Calu3 (cell line): ENCODE results near the gene LCN6. TPM values are rescaled to one million over a fixed set of nuclear protein-coding genes. Genes with fewer than 3 reads are reported as not detected.

Source experiments
- BruUV-seq: library from RNA; stranded (reverse); fragments of 400-500 nt; replicated peaks from 2 replicates; lab custom pipeline; 2021; lab: Mats Ljungman, UMichigan
- CTCF ChIA-PET: fragments of 300-600 bp; sonication (Branson Sonifier 250); formaldehyde crosslinking; loops from one replicate; lab custom pipeline; 2022; ENCODE audit warnings: antibody characterized with exemption; lab: Charles Lee
- DNase-seq: peaks from one replicate; pipeline ENCODE4 v3.0.0; 2022
- H3K27ac Mint-ChIP-seq: one replicate; pipeline ENCODE4 v1.8.0; 2022; ENCODE audit warnings: mixed read lengths; ENCODE audit not compliant: unreplicated experiment
- H3K27me3 Mint-ChIP-seq: one replicate; pipeline ENCODE4 v1.8.0; 2022; ENCODE audit warnings: mixed read lengths; ENCODE audit not compliant: unreplicated experiment
- H3K36me3 Mint-ChIP-seq: one replicate; pipeline ENCODE4 v1.8.0; 2022; ENCODE audit warnings: mild to moderate bottlenecking, moderate library complexity, mixed read lengths; ENCODE audit not compliant: insufficient read depth, unreplicated experiment
- H3K4me1 Mint-ChIP-seq: one replicate; pipeline ENCODE4 v1.8.0; 2022; ENCODE audit warnings: mild to moderate bottlenecking, low read depth, mixed read lengths; ENCODE audit not compliant: unreplicated experiment
- H3K4me3 Mint-ChIP-seq: one replicate; pipeline ENCODE4 v1.8.0; 2022; ENCODE audit warnings: mild to moderate bottlenecking, low read depth, moderate library complexity, mixed read lengths; ENCODE audit not compliant: unreplicated experiment
- H3K9me3 Mint-ChIP-seq: one replicate; pipeline ENCODE4 v1.8.0; 2022; ENCODE audit warnings: low read depth, mixed read lengths; ENCODE audit not compliant: unreplicated experiment
- intact Hi-C: fragments of 100-400 bp; cut with micrococcal nuclease; formaldehyde crosslinking; loops from one replicate; pipeline ENCODE4 v1.10.0; 2022; ENCODE audit not compliant: unreplicated experiment
- total RNA-seq: library from RNA; stranded (reverse); gene quantifications from 2 replicates; pipeline ENCODE4 v1.2.3, GENCODE V29; 2022
- TF ChIP-seq, protein P1 (sequence below): fragments of 200-600 bp; IDR thresholded peaks from one replicate; pipeline ENCODE4 v1.8.0; 2022; ENCODE audit warnings: antibody characterized with exemption; ENCODE audit not compliant: unreplicated experiment

The LCN6 gene
- total RNA-seq, 1 experiment from 2014 or later, result not detected

DNA sequence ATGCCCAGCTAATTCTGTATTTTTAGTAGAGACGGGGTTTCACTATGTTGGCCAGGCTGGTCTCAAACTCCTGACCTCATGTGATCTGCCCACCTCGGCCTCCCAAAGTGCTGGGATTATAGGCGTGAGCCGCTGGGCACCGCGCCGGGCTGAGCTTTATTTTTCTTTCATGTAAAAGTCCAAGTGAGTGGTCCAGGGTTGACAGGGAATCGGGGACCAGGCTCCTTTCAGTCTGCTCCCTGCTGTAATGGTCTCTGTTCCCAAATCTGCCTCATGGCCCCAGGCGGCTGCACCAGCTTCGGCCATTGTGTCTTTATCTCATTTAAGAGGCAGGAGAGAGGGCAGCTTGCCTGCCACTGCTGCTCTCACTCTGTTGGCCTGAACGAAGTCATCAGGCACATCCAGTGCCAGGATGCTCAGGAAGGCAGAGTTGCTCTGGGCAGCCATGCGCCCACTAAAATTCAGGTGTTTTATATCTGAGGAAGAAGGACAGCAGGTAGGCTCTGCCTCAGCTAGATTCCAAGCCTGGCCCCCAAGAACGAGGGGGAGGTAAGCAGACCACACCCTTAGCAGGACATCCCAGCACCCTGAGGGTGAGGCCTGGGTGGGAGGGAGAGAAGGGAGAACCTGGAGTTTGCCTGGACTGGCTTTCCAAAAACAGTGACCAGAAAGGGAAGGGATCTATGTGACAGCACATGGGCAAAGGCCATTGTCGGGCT lies 46.1 kb upstream of the LCN6 start:
- H3K4me1 Mint-ChIP-seq, result peaks cover 2% of the 10 kb centered on the region
- no peak overlapping the region for H3K4me3 Mint-ChIP-seq
- no peak overlapping the region for H3K27ac Mint-ChIP-seq
- peaks cover 12% of the 10 kb centered on the region for H3K27me3 Mint-ChIP-seq
- TF ChIP-seq, protein P1, sequence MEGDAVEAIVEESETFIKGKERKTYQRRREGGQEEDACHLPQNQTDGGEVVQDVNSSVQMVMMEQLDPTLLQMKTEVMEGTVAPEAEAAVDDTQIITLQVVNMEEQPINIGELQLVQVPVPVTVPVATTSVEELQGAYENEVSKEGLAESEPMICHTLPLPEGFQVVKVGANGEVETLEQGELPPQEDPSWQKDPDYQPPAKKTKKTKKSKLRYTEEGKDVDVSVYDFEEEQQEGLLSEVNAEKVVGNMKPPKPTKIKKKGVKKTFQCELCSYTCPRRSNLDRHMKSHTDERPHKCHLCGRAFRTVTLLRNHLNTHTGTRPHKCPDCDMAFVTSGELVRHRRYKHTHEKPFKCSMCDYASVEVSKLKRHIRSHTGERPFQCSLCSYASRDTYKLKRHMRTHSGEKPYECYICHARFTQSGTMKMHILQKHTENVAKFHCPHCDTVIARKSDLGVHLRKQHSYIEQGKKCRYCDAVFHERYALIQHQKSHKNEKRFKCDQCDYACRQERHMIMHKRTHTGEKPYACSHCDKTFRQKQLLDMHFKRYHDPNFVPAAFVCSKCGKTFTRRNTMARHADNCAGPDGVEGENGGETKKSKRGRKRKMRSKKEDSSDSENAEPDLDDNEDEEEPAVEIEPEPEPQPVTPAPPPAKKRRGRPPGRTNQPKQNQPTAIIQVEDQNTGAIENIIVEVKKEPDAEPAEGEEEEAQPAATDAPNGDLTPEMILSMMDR, result no peak
- BruUV-seq, result no TSS peak
- DNase-seq, result no peak
- CTCF ChIA-PET, result no interaction called here
- H3K36me3 Mint-ChIP-seq, result peaks cover 30% of the 10 kb centered on the region
- H3K9me3 Mint-ChIP-seq, result no peaks in the 10 kb centered on the region
- intact Hi-C loops, result no loop called here

DNA sequence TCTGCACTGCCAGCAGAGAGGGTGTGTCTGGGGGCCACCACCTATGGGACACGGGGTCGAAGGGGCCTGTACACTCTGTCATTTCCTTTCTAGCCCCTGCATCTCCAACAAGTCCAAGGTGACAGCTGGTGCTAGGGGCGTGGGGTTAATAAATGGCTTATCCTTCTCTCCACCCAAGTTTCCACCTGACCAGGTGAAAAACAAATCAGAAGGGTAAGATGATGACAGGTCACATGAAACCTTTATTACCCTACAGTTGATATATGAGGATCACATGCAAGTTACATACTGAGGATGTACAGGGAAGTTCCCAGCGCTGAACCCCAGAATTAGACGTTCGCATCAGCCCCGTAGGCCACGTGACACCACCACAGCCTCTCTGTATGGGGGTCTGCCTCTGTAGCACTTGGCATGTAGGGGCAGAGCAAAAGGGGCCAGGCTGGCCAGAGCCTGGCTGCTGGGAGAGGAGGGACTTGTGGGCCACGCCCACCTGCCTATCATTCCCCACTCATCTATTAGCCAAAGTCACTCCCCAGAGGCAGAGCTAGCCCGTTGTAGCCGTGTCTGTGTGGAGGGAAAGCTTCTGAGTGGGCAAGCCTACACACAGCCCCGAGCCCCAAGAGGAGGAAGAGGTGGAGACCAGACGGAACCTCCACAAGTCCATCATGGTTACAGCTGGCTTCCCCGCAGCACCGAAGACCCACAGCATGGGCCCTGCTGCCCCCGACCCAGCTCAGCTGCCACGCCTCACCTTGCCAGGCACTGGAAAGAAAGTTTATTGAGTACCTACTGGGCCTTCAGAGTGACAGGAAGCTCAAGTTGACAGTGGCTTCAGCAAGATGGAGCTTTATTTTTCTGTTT lies 45.0 kb upstream of the LCN6 start:
- Mint-ChIP-seq H3K4me3 (no peak overlapping the region), H3K4me1 (peaks cover 13% of the 10 kb centered on the region), H3K9me3 (no peaks in the 10 kb centered on the region), H3K27me3 (peaks cover 12% of the 10 kb centered on the region), H3K27ac (no peak overlapping the region), H3K36me3 (peaks cover 31% of the 10 kb centered on the region)
- TF ChIP-seq, protein P1, result no peak
- DNase-seq, result no peak
- intact Hi-C loops, result no loop called here
- CTCF ChIA-PET, result interaction anchor here (0.7 kb wide), 1 partner anchor 151 kb away, joined by 3 read pairs; the partner anchor contains the start of gene FBXW5
- BruUV-seq, result no TSS peak

DNA sequence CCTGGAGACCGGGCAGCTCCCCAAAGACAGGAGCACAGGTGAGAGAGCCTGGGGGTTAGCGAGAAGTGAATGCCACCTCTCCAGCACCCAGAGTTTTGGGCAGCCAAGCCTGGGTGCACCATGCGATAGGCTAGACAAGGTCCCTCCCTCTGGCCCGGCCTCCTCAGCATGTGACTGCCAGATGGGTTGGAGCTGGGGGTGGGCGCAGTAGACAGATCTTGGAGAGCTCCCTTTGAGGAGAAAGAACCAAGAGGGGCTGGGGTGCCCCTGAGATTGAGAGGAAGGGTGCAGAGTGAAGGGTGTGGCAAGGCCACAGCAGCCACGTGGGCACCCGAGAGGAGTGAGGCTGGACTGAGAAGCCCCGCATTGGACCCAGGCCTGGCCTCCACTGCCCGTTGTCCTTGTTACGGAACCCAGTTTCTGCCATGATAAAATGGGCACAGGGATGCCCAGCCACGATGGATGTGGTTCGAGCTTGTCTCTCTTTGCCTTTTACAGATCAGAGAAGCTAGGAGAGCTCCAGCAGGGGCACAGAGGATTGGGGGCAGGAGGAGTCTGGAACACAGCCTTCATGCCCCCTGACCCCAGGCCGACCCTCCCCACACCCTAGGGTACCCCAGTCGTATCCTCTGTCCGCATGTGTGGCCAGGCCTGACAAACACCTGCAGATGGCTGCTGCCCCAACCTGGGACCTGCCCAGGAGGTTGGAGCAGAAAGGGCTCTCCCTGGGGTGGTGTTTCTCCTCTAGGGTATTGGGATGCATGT lies 44.2 kb upstream of the LCN6 start:
- H3K36me3 Mint-ChIP-seq, result peaks cover 36% of the 10 kb centered on the region
- TF ChIP-seq, protein P1, result no peak
- H3K4me3 Mint-ChIP-seq, result peak overlapping the region; percentile 72
- CTCF ChIA-PET, result no interaction called here
- H3K27ac Mint-ChIP-seq, result no peak overlapping the region
- no TSS peak for BruUV-seq
- H3K9me3 Mint-ChIP-seq, result no peaks in the 10 kb centered on the region
- peaks cover 12% of the 10 kb centered on the region for H3K27me3 Mint-ChIP-seq
- no peak for DNase-seq
- H3K4me1 Mint-ChIP-seq, result peaks cover 21% of the 10 kb centered on the region
- intact Hi-C loops, result no loop called here
